Stimulated activated CD4-positive, alpha-beta T cell treated with anti-CD3 and anti-CD28 coated beads, Interleukin-12 subunit alpha, Interleukin-12 subunit beta, amount 100 ng/mL, for 48 hours (primary cell): Measurements from ENCODE around the gene APCDD1.
"Not testable (repeated sequence)": the region's sequence is repeated elsewhere in the genome, so short reads cannot be mapped to it uniquely, and the experiment has no call there.

ENCODE experiments used
- DNase-seq, 3 donors: peaks; one replicate each; pipeline ENCODE4 v3.0.0-alpha.2; 2020; ENCODE audit warnings: low read depth in 2 of 3, low spot score in 1 of 3

The APCDD1 gene

GRCh38 chr18:10487154-10487553 is 32.7 kb downstream of the APCDD1 start:
- no peak for DNase-seq

- no peak for DNase-seq
Observed at GRCh38 chr18:10488017-10488416, 33.6 kb downstream of the APCDD1 start.

- DNase-seq = peak; percentile 34 to 62 (median 50)
Observed at GRCh38 chr18:10490401-10491165, 36.1 kb downstream of the APCDD1 start.

DNA sequence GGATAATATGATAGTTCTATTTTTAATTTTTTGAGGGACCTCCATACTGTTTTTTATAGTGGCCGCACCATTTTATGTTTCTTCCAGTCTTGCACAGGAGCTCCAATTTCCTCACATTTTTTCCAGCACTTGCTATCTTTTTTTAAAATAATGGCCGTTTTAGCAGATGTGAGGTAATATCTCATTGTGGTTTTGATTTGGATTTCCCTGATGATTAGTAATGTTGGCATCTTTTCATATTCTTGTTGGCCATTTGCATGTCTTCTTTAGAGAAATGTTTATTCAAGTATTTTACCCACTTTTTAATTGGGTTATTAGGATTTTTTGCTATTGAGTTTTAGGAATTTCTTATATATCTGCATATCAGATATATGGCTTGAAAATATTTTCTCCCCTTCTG is 41.5 kb downstream of the APCDD1 start:
- no peak for DNase-seq

GRCh38 chr18:10497206-10497749 is 42.8 kb downstream of the APCDD1 start:
- DNase-seq = no peak

DNA sequence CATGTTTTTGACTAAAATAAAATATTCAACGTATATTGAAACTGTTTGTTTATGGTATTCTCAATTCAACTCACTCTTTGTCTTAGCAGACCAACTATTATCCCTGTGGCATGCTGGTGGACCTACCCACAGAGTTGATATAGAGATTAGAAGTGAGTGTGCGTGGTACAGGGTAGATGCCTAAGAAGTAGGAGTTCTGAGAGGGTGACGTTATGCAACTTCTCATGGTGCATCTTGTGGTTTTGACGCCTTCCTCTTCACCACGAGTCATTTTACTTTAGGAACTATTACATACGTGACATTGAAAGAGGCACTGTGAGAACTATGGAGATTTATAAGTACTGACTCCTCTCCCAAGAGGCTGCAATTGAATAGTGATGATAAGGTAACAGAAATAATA is 44.8 kb downstream of the APCDD1 start:
- peak in 1 of 3 donors; percentile 18 for DNase-seq

GRCh38 chr18:10500038-10500437 is 45.6 kb downstream of the APCDD1 start:
- DNase-seq = no peak

- no peak for DNase-seq
Observed at GRCh38 chr18:10504723-10505122, 50.3 kb downstream of the APCDD1 start.

GRCh38 chr18:10505892-10506291 is 51.5 kb downstream of the APCDD1 start:
- not testable (repeated sequence) for DNase-seq

DNA sequence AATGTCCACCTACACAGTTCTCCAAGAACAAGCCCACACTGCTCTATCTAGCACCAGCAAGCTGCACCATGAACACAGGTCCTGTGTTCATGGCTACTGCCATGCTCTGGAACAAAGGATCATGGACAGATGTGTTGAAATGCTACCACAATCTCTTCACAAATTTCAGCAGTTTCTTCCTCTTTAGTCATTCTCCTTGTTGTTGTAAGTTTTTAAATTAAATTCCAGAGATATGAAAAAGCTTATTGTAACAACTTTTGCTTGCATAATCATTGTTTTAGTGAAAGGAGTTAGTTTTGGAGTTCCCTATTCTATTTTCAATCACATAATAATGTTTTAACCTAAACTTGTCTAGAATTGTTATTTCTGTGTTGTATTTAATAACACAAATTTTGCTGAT is 54.2 kb downstream of the APCDD1 start:
- DNase-seq = no peak

GRCh38 chr18:10511236-10511635 is 56.8 kb downstream of the APCDD1 start:
- no peak for DNase-seq

- DNase-seq = no peak
Observed at GRCh38 chr18:10514082-10514481, 59.6 kb downstream of the APCDD1 start.

GRCh38 chr18:10514601-10515000 is 60.2 kb downstream of the APCDD1 start:
- DNase-seq = no peak

- no peak for DNase-seq
Observed at GRCh38 chr18:10515456-10515855, 61.0 kb downstream of the APCDD1 start.

DNA sequence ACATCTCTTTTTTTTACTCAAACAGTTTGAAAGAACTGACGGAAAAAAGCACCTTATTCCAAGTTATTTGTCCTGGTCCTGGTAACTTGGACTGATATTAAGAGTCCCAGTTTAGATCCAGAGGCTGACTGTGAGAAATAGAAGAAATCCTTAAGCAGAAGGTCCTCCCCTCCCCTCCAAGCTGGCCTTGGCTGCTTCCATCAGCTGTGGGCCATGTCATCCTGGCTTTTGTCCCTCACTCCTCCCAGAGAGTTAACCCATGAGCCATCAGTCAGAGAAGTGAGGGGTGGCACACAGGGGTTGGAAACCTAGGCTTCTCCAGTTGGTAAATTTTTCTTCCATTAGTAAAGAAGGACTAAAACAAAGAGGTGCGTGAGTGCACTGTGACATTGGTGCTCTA is 61.6 kb downstream of the APCDD1 start:
- no peak for DNase-seq

DNA sequence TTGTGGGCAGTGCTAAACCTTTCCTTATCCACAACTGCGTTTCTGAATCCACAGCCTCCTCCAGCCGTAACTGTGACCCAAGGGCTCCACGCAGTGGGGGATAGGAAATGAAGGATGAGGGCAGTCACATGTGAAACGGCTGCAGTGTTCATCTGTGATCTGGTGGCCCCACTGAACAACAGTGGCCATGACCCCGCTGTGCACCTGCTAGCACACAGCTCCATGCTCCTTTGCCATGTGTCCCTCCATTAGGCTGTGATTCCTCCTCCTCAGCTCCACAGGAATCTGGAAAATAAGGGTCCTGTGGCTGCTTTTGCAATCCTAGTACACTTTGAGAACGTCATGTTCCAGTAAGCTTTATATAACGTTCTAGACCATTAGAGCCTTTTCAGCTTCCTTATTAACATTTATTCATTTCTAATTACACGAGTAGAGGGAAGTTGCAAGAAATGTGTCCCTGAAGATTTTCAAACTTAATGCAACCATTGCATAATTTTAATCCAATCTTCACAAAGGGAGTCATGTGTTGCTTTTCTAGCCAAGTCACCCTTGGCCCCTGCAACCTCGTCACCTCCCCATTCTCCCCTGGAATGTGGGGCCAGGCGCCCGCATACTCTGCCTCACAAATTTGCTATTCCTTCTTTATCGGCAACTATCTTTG is 64.3 kb downstream of the APCDD1 start:
- DNase-seq = no peak

DNA sequence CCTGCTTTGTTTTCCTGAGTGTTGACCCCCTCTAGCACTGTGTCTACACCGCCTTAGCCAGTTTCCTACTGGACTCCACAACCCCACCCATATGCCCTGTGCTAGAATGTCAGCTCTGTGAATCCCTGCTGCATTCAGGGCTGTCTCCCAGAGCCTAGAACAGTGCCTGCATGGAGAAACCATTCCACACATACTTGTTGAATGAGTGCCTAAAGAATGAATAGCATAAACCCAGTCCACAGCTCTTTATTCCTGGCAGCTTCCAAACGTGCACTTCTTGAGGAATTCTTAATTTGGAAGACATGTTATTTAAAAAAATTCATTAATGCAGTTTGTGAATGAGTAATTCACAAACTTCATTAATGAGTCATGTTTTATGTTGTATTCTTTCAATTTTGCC is 64.9 kb downstream of the APCDD1 start:
- no peak for DNase-seq

DNA sequence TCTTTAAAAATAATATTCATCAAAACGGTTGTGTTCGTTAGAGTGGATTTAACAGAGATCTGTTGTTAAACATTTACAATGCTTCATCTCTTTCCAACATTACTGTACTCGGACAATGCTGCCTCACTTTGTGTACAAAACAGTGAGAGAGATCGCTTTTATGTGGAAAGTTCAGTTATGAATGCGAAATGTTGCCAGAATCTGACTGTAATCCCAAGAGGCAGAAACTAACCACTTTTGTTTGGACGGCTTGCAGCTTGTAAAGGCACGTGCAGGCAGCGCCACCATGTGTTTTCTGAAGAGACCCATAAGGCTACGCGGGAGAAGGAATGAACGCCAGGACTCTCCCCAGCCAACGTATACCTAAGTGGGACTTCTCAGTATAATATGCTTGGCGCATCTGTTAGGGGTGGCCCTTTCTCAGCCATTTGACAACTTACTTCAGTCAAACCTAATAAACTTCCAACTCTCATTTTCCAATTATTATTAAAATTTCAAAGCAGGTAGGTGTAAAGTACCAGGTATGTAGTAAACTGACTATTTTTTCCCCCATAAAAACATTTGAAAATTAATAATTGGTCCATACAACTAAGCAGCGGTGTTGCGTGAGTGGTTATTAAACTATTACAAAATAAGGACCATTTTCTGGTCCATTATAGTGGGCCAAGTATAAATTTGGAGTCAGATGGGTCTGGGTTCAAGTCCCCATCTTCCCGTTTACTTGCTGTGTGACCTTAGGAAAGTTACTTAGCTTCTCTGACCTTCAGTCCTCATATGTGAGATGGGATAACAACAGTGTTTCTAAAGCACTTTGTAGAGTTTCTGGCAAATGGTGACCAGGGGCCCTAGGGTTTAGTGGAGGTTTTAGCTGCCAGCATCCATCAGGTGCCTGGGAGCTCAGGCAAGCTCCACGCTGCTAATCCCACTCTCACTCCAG is 65.8 kb downstream of the APCDD1 start:
- peak; percentile 37 to 42 (median 42) for DNase-seq

DNA sequence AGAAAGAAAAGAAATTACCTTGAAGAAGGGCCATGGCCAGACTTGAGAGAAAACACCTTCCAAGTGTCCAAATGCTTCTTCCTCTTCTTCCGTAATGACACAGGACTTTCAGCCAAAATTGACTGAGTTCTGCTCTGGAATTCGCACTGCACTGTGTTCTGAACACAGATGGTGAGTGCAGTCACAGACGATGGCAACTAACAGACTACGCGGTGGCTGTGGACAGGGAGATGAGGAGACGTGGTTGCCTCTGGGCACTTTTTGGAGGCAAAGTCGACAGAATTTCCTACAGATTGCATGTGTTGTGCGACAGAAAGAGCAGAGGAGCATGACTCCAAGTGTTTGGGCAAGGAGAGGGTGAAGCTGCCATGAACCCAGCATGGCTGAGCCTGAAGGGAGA is 67.1 kb downstream of the APCDD1 start:
- DNase-seq = no peak

- no peak for DNase-seq
Observed at GRCh38 chr18:10522574-10522973, 68.1 kb downstream of the APCDD1 start.

- no peak for DNase-seq
Observed at GRCh38 chr18:10523544-10523943, 69.1 kb downstream of the APCDD1 start.
